ENCODE measurements around the gene PHLPP2.

DNA sequence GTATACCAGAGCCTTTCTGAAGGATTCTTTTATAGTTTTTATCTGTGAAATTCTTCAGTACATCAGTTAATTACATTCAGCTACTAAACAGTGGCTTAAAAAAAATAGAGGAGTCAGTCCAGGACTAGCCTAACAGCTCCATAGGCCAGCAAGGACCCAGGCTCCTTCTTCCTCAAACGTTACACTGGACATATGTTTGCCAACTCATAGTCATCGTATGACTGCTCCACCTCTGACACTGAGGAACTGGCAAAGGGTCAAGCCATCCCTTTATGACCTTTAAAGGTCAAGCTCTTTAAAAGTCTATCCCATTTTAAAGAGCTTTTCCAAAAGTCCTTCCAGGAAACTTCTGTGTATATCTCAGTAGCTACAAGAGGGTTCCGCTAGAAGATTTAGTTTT lies 36.6 kb downstream of the PHLPP2 start:
- no peak for TF ChIP-seq YY1 (IDR thresholded peaks at IDR 0.05; ENCODE audit: insufficient read depth, insufficient read length)
- no peak for TF ChIP-seq SUZ12 (IDR thresholded peaks at IDR 0.05; ENCODE audit: extremely low read depth, insufficient read depth, insufficient read length)

Measured in NT2/D1 (cell line).